Activated CD4-positive, CD25-positive, alpha-beta regulatory T cell treated with anti-CD3 and anti-CD28 coated beads, Interleukin-2, amount 50 U/mL, for 24 hours (primary cell): ENCODE results near the gene SLFN14.
"Not testable (repeated sequence)": the region's sequence is repeated elsewhere in the genome, so short reads cannot be mapped to it uniquely, and the experiment has no call there.

Source experiments
- ATAC-seq, 2 donors: fragments of 150-1000 bp; cut with Tn5 transposase; one replicate each; pipeline ENCODE4 v1.10.0; 2021; ENCODE audit warnings: mild to moderate bottlenecking in 1 of 2, moderate library complexity in 1 of 2

Gene SLFN14

GRCh38 chr17:35560703-35561102 lies at the start of gene SLFN14:
SLFN14 (minus strand) TSS chr17:35560819; CDS start chr17:35558062, 2,757 bp downstream.
- ATAC-seq: peak in 1 of 2 donors; percentile 17

- no peak for ATAC-seq
These were observed 49.2 kb upstream of the SLFN14 start for GRCh38 chr17:35609831-35610230.

DNA sequence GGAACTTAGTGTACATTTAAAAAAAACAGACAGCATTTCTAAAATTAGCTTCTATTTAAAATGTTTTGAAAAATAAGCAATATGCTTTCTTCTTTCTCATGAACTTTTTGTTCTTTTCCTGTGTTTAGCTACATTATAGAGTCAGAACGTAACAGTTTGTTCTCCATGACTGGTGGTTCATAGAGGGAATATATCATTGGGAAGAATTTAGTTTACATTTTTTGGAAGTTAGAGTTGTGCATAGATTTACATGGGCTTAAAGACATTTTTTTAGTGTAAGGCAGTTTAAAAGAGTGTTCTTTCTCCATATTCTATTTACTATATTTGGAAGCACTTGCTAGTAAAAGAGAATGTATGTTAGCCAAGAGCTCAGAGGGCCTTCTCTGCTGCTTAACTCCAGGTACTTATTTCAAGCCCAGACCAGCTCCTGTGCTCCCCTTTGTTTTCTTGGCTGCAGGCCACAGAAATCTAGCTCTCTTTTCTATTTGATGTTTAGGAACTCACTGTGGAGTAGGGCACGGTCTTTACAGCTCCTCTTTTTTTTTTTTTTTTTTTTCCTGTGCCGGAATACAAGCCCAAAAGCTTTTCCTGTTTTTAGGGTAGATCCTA lies 46.7 kb upstream of the SLFN14 start:
- no peak for ATAC-seq

DNA sequence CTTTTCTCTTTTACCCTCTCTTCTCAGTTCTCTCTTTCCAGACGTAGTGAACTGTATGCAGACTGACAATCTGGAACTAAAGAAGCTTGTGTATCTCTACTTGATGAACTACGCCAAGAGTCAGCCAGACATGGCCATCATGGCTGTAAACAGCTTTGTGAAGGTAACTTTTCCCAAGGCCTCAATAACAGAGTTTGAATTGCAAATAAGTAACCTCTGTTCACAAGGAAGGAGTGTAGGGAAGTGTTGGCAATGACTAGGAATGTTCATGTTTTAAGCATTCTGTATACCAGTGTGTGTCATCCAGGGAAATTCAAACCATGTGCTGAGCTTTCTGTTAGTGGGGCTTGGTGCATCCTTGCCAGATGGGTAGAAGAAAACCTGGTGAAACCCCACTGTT lies 45.1 kb upstream of the SLFN14 start:
- ATAC-seq: no peak

- ATAC-seq: no peak
These were observed 43.1 kb upstream of the SLFN14 start for GRCh38 chr17:35603674-35604073.

- ATAC-seq: no peak
These were observed 37.0 kb upstream of the SLFN14 start for GRCh38 chr17:35597604-35598003.

DNA sequence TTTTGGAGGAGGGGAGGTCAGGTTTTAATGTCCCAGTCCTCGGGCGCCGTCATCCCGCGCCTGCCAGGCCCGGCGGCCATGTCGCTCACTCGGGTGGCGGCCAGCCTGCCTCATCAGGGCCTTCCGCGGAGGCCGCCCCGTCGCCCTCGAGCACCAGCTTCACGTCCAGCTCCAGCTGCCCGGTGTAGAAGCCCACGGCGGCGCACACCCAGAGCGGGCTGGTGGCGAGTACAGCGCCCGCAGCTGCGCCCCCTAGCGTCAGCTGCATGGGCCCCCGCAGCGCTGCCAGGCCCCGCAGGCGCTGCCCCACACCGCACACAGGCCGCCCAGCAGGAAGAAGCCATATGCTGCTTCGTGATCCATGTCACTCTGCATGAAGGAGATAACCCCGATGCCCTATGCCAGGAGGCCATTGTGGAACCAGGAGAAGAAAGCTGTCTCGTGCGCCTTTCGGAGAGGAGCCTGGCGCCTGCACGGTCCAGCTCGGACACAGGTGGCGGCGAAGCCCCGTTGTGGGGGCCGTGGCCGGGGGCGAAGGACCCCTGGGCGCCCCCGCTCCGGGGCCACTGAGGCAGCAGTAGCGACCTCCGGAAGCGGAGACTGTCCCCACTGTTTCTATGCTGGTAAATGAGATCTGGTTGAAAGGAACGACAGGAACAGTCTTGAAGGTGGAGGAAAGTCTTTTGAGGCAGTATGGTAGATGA lies 36.1 kb upstream of the SLFN14 start:
- ATAC-seq: no peak

DNA sequence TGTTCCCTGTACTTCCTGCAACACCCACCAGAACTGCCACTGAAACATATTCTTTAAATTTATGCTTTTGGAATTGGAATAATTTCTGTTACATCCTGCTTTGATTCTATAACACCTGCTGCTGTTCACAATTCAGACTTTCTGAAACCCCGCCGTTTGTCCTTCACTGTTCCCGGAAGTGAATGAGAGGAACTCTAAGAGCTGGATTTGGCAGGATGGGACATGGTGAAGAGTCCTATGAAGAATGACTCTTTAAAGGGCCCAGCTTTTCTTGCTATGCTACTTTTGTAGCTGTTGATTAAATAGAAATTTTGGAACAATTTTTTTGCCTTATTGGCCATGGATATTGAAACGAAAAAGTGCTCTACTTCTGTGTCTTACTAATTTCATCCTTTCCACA lies 35.5 kb upstream of the SLFN14 start:
- no peak for ATAC-seq

DNA sequence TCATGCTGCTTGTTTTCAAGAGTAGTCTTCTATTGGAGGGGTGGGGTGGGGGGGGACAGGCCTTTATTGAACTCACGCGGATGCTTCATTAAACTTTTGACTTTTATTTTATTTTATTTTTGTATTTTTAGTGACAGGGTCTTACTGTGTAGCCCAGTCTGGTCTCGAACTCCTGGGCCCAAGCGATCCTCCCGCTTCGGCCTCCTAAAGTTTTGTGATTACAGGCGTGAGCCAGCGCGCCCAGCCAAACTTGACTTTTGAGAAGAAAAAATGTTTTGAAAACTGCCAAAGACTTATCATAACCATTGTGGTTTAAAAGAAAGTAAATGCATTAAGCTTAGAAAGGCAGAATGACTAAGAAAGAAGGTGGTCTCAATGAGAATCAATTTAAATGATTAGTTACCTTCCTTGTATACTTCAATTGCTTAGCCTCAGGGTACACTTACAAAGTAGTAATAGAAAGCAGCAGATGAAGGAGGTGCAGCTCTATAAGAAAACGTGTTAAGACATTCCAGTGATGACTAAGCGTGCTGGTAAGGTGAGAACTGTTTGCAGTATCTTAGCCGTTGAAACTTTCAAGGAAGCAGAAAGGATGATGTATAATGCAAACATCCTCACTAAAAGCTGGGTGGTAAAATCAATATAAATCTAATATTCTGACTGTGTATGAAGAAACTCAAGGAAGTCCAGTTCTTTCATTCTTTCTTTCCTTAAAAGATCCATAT lies 27.7 kb upstream of the SLFN14 start:
- ATAC-seq: peak; percentile 30 to 46

- peak; percentile 97 to 98 for ATAC-seq
These were observed 26.7 kb upstream of the SLFN14 start, which contains the start of gene AP2B1 for GRCh38 chr17:35587074-35587961. AP2B1 (plus strand) TSS chr17:35587322; CDS start chr17:35594031, 6,709 bp downstream.

DNA sequence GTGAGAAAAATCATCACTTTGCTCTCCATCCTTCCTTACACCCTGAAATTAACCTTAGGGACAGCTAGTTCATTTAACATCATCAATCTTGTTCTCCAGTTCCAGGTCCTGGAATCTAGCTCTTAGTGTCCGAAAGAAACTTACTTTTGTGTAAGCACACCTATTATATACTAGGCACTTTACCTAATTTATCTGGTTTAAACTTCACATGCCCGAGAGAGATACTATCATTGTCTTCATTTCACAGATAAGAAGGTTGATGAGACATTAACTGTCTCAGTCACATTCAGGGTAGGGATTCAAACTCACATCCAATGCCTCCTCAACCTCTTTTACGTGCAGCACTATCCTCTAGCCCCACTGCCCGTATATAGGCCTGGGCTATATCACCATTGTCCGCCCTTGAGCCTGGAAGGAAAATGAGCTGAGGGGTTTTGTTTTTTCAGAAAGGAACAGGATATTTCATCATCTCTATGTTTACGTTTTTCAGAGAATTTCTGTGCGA lies 26.0 kb upstream of the SLFN14 start:
- ATAC-seq: no peak

GRCh38 chr17:35584061-35584460 lies 23.4 kb upstream of the SLFN14 start:
- ATAC-seq: no peak

DNA sequence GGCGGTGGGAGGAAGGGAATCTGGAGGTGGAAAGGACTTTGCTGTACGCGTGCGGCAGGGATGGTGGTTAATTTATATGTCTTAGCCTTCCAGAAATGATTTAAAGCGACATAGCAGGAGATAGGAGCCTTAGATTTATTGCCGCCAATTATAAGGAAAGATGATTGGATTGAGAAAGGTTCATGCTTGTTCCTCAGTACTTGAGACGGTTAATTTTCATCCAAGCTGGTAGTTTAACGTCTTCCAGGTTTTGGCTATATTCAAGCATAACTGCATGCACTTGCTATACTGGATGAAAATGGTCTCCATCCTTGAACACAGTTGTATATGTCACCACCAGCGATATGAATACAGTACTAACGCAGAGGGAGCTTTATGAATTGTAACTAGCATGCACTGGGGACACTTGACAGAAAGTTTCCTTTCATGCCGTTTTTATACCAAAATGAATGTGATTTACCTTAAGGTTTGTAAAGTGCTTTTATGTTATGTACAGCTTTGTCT lies 18.4 kb upstream of the SLFN14 start:
- no peak for ATAC-seq

GRCh38 chr17:35578197-35578928 lies 17.7 kb upstream of the SLFN14 start, which contains the start of gene PEX12:
PEX12 (minus strand) TSS chr17:35578571; CDS start chr17:35578021, 550 bp downstream.
- ATAC-seq: peak; percentile 98

- ATAC-seq: no peak
These were observed 17.2 kb upstream of the SLFN14 start for GRCh38 chr17:35577830-35578196.

DNA sequence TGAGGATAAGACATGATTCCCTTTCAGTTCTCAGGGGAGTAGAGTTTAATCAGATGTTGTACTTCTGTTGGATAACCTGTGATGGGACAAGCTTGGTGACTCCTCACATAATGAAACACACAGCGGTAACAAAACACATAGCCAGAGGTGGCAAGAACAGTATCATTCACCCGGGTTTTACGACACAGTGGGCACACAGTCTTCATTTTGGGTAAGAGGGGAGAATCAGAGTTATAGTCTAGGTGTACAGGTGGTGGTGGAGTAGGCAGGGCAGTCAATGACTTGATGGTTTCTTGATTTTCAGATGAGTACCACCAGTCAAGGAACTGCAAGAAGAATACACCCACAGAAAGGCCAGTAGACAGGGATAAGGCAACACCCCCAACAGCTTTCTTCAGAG lies 15.1 kb upstream of the SLFN14 start:
- no peak for ATAC-seq

- ATAC-seq: no peak
These were observed 8.8 kb upstream of the SLFN14 start for GRCh38 chr17:35569405-35569804.

DNA sequence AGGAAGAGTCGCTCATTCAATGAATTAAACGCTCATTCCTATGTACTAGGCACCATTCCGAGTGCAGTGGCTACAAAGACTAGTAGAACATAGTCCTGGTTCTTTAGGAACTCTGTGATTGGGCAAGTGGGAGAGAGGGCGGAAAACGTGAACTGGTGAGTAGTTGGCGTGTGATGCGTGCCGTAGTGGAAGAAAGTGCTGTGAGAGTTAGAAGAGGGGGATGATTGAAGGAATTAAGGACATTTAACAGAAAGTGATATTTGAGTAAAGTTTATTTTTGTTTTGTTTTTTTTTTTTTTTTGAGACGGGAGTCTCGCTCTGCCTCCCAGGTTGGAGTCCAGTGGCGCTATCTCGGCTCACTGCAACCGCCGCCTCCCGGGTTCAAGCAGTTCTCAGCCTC lies 7.9 kb upstream of the SLFN14 start:
- peak; percentile 58 to 61 for ATAC-seq

DNA sequence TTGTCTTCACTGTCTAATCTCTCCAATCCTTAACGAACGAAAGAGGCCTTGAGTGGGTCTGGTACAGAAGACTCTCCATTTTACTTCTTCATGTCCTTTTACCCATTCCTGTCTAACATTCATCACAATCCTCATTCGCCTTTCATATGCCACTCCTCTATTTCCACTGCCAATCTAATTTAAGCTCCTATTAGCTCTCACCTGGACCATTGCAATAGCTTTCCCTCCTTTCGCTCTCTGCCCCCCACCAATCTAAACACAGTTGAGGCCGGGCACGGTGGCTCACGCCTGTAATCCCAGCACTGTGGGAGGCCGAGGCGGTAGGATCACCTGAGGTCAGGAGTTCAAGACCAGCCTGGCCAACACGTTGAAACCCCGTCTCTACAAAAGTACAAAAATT lies 6.3 kb upstream of the SLFN14 start:
- no peak for ATAC-seq

DNA sequence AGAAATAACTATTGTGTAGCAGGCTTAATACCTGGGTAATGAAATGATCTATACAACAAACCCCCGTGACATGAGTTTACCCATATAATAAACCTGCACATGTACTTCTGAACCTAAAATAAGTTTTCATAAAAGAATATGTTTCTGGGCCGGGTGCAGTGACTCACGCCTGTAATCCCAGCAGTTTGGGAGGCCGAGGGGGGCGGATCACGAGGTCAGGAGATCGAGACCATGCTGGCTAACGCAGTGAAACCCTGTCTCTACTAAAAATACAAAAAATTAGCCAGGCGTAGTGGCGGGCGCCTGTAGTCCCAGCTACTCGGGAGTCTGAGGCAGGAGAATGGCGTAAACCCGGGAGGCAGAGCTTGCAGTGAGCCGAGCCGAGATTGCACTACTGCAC lies 2.6 kb upstream of the SLFN14 start:
- ATAC-seq: not testable (repeated sequence)

GRCh38 chr17:35559495-35560210 lies 966 bp downstream of the SLFN14 start:
- ATAC-seq: no peak
